Pons (tissue), 1 donor: ENCODE results near the gene TFR2.

Experiments used
- DNase-seq: peaks from one replicate; pipeline ENCODE4 v3.0.0-alpha.2; 2016; ENCODE audit warnings: low spot score

The TFR2 gene

GRCh38 chr7:100612730-100613390 lies 28.5 kb downstream of the TFR2 start:
- no peak for DNase-seq

GRCh38 chr7:100611983-100612729 lies 29.2 kb downstream of the TFR2 start, which contains the start of gene MOSPD3:
Gene MOSPD3, plus strand, starts transcription at chr7:100612540. Its CDS starts 252 bp downstream, at chr7:100612792.
- peak; percentile 100 for DNase-seq

GRCh38 chr7:100609958-100610357 lies 31.4 kb downstream of the TFR2 start:
- no peak for DNase-seq

- DNase-seq, result no peak
Measured at GRCh38 chr7:100607111-100607510, 34.2 kb downstream of the TFR2 start.

- no peak for DNase-seq
Measured at GRCh38 chr7:100606313-100606712, 35.0 kb downstream of the TFR2 start.

GRCh38 chr7:100604976-100605911 lies 36.1 kb downstream of the TFR2 start:
- DNase-seq, result no peak

GRCh38 chr7:100604028-100604975 lies 37.0 kb downstream of the TFR2 start:
- no peak for DNase-seq

GRCh38 chr7:100603726-100604027 lies 37.7 kb downstream of the TFR2 start:
- no peak for DNase-seq

- DNase-seq, result no peak
Measured at GRCh38 chr7:100602889-100603725, 38.2 kb downstream of the TFR2 start.

- no peak for DNase-seq
Measured at GRCh38 chr7:100600730-100601038, 40.7 kb downstream of the TFR2 start.

GRCh38 chr7:100599911-100600729 lies 41.2 kb downstream of the TFR2 start:
- no peak for DNase-seq

GRCh38 chr7:100598425-100598824 lies 42.9 kb downstream of the TFR2 start:
- DNase-seq, result no peak

- no peak for DNase-seq
Measured at GRCh38 chr7:100595188-100595587, 46.2 kb downstream of the TFR2 start.

GRCh38 chr7:100591596-100591995 lies 49.8 kb downstream of the TFR2 start:
- no peak for DNase-seq

- no peak for DNase-seq
Measured at GRCh38 chr7:100590077-100590737, 51.1 kb downstream of the TFR2 start.

- no peak for DNase-seq
Measured at GRCh38 chr7:100589341-100589947, 51.9 kb downstream of the TFR2 start.

- DNase-seq, result no peak
Measured at GRCh38 chr7:100588438-100588837, 52.9 kb downstream of the TFR2 start.

- DNase-seq, result peak; percentile 100
Measured at GRCh38 chr7:100586266-100587025, 54.9 kb downstream of the TFR2 start, which contains the start of gene FBXO24. Gene FBXO24, plus strand, starts transcription at chr7:100586328. Its CDS starts 298 bp downstream, at chr7:100586626.
